Gastroesophageal sphincter (tissue), 4 donors: ENCODE results near the gene CR1. TPM values are rescaled to one million over a fixed set of nuclear protein-coding genes. Genes with fewer than 3 reads are reported as not detected.
"Not testable (repeated sequence)": the region's sequence is repeated elsewhere in the genome, so short reads cannot be mapped to it uniquely, and the experiment has no call there.

Experiments used
- ATAC-seq: fragments of 150-250 bp; one replicate; pipeline ENCODE4 v1.9.1; 2016; ENCODE audit warnings: mild to moderate bottlenecking, moderate library complexity
- H3K27ac ChIP-seq, 4 donors: fragments of 200-600 bp; sonication (generic) in 3 of 4; 1 replicate in 3 of 4; 2 replicates in 1 of 4; pipeline ENCODE4 v1.5.1; 2016 to 2019
- H3K27me3 ChIP-seq: fragments of 200-600 bp; sonication (generic); one replicate; pipeline ENCODE4 v1.5.1; 2019
- H3K36me3 ChIP-seq, 2 donors: fragments of 200-600 bp; sonication (generic); one replicate each; pipeline ENCODE4 v1.5.1; 2019; ENCODE audit warnings: control low read depth in 1 of 2
- H3K4me1 ChIP-seq, 3 donors: fragments of 200-600 bp; sonication (generic); 1 replicate in 2 of 3; 2 replicates in 1 of 3; pipeline ENCODE4 v1.5.1; 2016 to 2019; ENCODE audit warnings: control low read depth in 2 of 3
- H3K4me3 ChIP-seq, 2 donors: fragments of 200-600 bp; sonication (generic); one replicate each; pipeline ENCODE4 v1.5.1; 2019; ENCODE audit warnings: mild to moderate bottlenecking in 1 of 2, moderate library complexity in 1 of 2
- H3K9me3 ChIP-seq, 3 donors: fragments of 200-600 bp; sonication (generic); one replicate each; pipeline ENCODE4 v1.5.1; 2017 to 2019; ENCODE audit warnings: control low read depth in 2 of 3
- EP300 ChIP-seq: sonication (generic); formaldehyde crosslinking; IDR thresholded peaks from one replicate; pipeline ENCODE4 v1.6.1; 2017; ENCODE audit warnings: antibody characterized with exemption, mild to moderate bottlenecking
- POLR2A ChIP-seq, 2 donors: fragments of 450-650 bp; IDR thresholded peaks; one replicate each; pipeline ENCODE4 v1.6.1; 2017; ENCODE audit warnings: antibody characterized with exemption in 2 of 2, mild to moderate bottlenecking in 2 of 2, moderate library complexity in 1 of 2
- POLR2AphosphoS5 ChIP-seq: sonication (generic); formaldehyde crosslinking; IDR thresholded peaks from one replicate; pipeline ENCODE4 v1.6.1; 2017; ENCODE audit warnings: antibody characterized with exemption
- WGBS, 2 donors: methylation state at CpG; one replicate each; pipeline ENCODE4 v1.1.5; 2018; ENCODE audit warnings: low coverage in 1 of 2; 5-methylcytosine and 5-hydroxymethylcytosine counted together
- total RNA-seq, 4 donors: library from RNA; depleted of rRNA; stranded (reverse); fragments of >200 nt; gene quantifications; one replicate each; pipeline ENCODE4 v1.1.0, GENCODE V29; 2016
- TF ChIP-seq, protein P1 (sequence below), 4 experiments: fragments of 200-600 bp in 2 of 4; fragments of 450-650 bp in 2 of 4; sonication (generic) in 1 of 4; IDR thresholded peaks; one replicate each; pipeline ENCODE4 v1.5.1; 2017 to 2019; ENCODE audit warnings: antibody characterized with exemption in 4 of 4, mild to moderate bottlenecking in 2 of 4, moderate library complexity in 2 of 4

CR1 gene
- total RNA-seq, 4 donors from 2014 or later, result 1.1 to 15.9 (median 4.3) TPM

DNA sequence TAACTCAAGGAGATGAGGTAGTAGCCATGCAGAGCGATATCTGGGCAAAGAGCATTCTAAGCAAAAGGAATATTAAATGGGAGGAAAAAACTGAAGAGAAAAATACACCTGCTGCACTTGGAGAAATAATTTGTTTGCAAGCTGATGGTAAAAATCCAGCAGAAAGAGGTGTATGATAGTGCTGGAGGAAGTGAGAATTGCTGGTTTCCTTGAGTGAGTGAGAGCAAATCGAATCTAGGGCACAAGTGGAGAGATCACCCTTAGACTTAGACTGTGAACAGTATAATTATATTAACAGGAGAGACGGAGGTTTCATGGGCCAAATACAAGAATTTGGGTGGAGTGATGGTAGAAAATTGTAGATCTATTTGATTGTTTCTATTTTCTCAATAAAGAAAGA is 2.7 kb upstream of the CR1 start:
- 83 to 84% methylated on average over 2 to 3 of the region's 3 CpGs for WGBS, 2 donors
- Histone ChIP-seq H3K27ac (no peak overlapping the region), H3K27me3 (peaks cover 62% of the 10 kb centered on the region), H3K4me3 (no peak overlapping the region), H3K9me3 (no peaks in the 10 kb centered on the region), H3K4me1 (peaks cover 0 to 12% (median 0%) of the 10 kb centered on the region in 3 donors), H3K36me3 (no peaks in the 10 kb centered on the region)
- TF ChIP-seq EP300 (no peak), POLR2A (IDR thresholded peaks at IDR 0.05) (no peak), POLR2AphosphoS5 (no peak)
- TF ChIP-seq, protein P1, sequence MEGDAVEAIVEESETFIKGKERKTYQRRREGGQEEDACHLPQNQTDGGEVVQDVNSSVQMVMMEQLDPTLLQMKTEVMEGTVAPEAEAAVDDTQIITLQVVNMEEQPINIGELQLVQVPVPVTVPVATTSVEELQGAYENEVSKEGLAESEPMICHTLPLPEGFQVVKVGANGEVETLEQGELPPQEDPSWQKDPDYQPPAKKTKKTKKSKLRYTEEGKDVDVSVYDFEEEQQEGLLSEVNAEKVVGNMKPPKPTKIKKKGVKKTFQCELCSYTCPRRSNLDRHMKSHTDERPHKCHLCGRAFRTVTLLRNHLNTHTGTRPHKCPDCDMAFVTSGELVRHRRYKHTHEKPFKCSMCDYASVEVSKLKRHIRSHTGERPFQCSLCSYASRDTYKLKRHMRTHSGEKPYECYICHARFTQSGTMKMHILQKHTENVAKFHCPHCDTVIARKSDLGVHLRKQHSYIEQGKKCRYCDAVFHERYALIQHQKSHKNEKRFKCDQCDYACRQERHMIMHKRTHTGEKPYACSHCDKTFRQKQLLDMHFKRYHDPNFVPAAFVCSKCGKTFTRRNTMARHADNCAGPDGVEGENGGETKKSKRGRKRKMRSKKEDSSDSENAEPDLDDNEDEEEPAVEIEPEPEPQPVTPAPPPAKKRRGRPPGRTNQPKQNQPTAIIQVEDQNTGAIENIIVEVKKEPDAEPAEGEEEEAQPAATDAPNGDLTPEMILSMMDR (IDR thresholded peaks at IDR 0.05), result no peak
- no peak for ATAC-seq

DNA sequence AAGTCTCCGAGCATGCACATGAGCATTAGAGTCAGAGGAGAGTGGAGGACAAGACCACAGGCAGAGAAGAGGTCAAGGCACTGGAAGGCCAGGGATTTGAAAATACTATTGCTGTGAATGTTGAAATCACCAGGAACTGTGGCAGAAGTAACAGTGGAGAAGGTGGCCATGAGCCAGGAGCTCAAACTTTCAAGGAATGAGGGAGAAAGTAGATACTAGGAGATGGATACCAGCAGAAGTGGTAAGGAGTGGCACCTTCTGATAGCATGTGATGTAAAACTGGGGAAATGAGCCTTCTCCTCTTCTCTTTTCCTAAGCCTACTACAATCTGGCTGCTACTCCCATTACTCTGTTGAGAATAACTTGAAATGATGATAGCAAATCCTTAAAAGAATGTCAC is 1.8 kb upstream of the CR1 start:
- TF ChIP-seq, protein P1 (IDR thresholded peaks at IDR 0.05), result no peak
- no peak for TF ChIP-seq POLR2AphosphoS5
- no peak for TF ChIP-seq EP300
- TF ChIP-seq POLR2A (IDR thresholded peaks at IDR 0.05), result no peak
- Histone ChIP-seq H3K4me3 (no peak overlapping the region), H3K9me3 (no peaks in the 10 kb centered on the region), H3K4me1 (peaks cover 0 to 12% (median 0%) of the 10 kb centered on the region in 3 donors), H3K36me3 (no peaks in the 10 kb centered on the region), H3K27me3 (peaks cover 67% of the 10 kb centered on the region), H3K27ac (no peak overlapping the region)
- no peak for ATAC-seq
- WGBS, 2 donors, result 92 to 100% methylated on average over 1 of the region's 1 CpG

DNA sequence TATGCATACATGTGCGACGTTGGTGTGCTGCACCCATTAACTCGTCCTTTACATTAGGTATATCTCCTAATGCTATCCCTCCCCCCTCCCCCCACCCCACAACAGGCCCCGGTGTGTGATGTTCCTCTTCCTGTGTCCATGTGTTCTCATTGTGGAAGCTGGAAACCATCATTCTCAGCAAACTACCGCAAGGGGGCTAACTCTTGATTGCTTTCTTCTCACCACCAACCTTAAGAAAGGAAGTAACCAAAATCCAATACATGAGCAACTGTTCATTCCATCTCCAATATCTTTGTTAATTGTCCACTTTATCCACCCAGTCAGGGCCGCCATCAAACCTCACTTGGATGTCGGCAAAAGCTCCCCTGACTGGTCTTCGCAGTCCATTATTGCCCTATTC is 676 bp upstream of the CR1 start:
- H3K9me3 ChIP-seq, H3K27ac ChIP-seq, ATAC-seq, H3K36me3 ChIP-seq, H3K4me3 ChIP-seq: not testable (repeated sequence)
- Histone ChIP-seq H3K4me1 (peaks cover 0 to 12% (median 0%) of the 10 kb centered on the region in 3 donors), H3K27me3 (peaks cover 74% of the 10 kb centered on the region)
- 72 to 93% methylated on average over 5 to 8 of the region's 8 CpGs for WGBS, 2 donors

DNA sequence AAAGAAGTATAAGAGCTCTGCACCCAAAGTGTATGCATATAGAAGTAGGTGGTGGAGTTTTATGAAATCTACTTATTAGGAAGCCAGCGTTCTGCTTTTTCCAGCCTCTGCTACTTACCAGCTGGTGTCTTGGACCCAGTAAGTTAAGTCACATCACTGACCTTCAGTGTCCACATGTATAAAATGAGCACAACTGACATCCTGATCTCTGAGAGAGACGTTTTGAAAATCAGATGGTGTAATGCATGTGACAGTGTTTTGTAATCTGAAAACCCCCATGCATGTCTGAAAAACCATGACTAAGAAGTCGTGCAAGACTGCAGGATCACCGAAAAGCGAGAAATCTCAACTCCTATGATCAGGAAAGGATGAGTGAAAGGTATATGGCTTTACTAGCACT is 2.0 kb downstream of the CR1 start:
- 57 to 69% methylated on average over 5 of the region's 5 CpGs for WGBS, 2 donors

DNA sequence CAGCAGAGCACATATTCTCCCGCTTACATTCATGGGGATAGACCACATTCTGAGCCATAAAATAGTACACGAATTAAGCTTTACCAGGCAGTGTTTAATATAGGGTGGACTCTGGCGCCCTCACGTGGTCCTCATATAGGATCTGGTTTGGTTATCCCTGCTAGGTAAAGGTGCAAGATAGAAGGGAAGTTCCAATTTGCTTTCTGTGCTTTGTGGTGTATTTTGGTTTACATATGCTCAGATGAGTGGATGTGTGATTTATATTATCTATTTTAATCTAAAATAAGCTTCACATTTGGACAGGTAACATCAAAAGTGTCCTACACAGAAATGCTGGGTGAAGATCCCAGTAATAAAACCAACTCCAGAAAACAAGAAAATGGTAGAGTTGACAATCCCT is 3.6 kb downstream of the CR1 start:
- ATAC-seq, result no peak
- Histone ChIP-seq H3K4me1 (peaks cover 0 to 12% (median 0%) of the 10 kb centered on the region in 3 donors), H3K9me3 (no peaks in the 10 kb centered on the region), H3K27ac (no peak overlapping the region), H3K27me3 (peaks cover 69% of the 10 kb centered on the region), H3K36me3 (no peaks in the 10 kb centered on the region), H3K4me3 (no peak overlapping the region)
- no peak for TF ChIP-seq EP300
- TF ChIP-seq, protein P1 (IDR thresholded peaks at IDR 0.05), result peak; percentile 17 to 61 (median 34)
- 0 to 2% methylated on average over 4 of the region's 4 CpGs for WGBS, 2 donors

More for the DNA sequence above, 2.0 kb downstream of the CR1 start:
- no peak overlapping the region for H3K4me3 ChIP-seq
- no peak for TF ChIP-seq POLR2A (IDR thresholded peaks at IDR 0.05)
- TF ChIP-seq, protein P1 (IDR thresholded peaks at IDR 0.05), result no peak
- TF ChIP-seq EP300, result no peak
- no peak for TF ChIP-seq POLR2AphosphoS5
- H3K9me3 ChIP-seq, result no peaks in the 10 kb centered on the region
- peaks cover 0 to 12% (median 0%) of the 10 kb centered on the region in 3 donors for H3K4me1 ChIP-seq
- no peak overlapping the region for H3K27ac ChIP-seq
- no peak for ATAC-seq
- H3K36me3 ChIP-seq, result no peaks in the 10 kb centered on the region
- peaks cover 73% of the 10 kb centered on the region for H3K27me3 ChIP-seq
